GM12878 (cell line): ENCODE data around the gene GSX1.

Experiments
- EED ChIP-seq: sonication (generic); IDR thresholded peaks from 2 replicates; pipeline ENCODE4 v1.6.1; 2016; ENCODE audit warnings: antibody characterized with exemption, low read depth
- EP300 ChIP-seq, 2 experiments: fragments of 150-350 bp in 1 of 2; IDR thresholded peaks; 2 replicates each; pipeline ENCODE4 v1.6.1; 2011 to 2012; ENCODE audit warnings: low read depth in 2 of 2, low read length in 2 of 2, borderline replicate concordance in 1 of 2, improper control_type of control experiment in 1 of 2, inconsistent platforms in 1 of 2; ENCODE audit not compliant: control insufficient read depth in 1 of 2
- GABPA ChIP-seq: IDR thresholded peaks from 2 replicates; pipeline ENCODE4 v1.6.1; 2014; ENCODE audit warnings: antibody characterized with exemption, low read depth, mild to moderate bottlenecking, inconsistent platforms
- RAD51 ChIP-seq: fragments of 450-650 bp; IDR thresholded peaks from 2 replicates; pipeline ENCODE4 v1.6.1; 2016; ENCODE audit warnings: moderate library complexity, mild to moderate bottlenecking, inconsistent platforms
- ZZZ3 ChIP-seq: IDR thresholded peaks from 2 replicates; pipeline ENCODE4 v1.6.1; 2011; ENCODE audit warnings: low read depth; ENCODE audit not compliant: control insufficient read depth, insufficient read length
- TF ChIP-seq, protein P1 (sequence below), 3 experiments: IDR thresholded peaks in 2 of 3; conservative IDR thresholded peaks in 1 of 3; 2 replicates each; pipeline ENCODE4 v1.5.1; 2011; ENCODE audit warnings: low read depth in 3 of 3, low read length in 3 of 3, mild to moderate bottlenecking in 3 of 3, control low read depth in 2 of 3, moderate library complexity in 2 of 3, inconsistent platforms in 1 of 3, mixed read lengths in 1 of 3; ENCODE audit not compliant: control insufficient read depth in 2 of 3, insufficient read depth in 1 of 3; ENCODE audit errors: extremely low read depth in 1 of 3
- TF ChIP-seq, protein P2 (sequence below): fragments of 450-650 bp; IDR thresholded peaks from 2 replicates; pipeline ENCODE4 v1.6.1; 2017; ENCODE audit warnings: mild to moderate bottlenecking, low read depth, inconsistent platforms; ENCODE audit not compliant: poor library complexity, severe bottlenecking
- TF ChIP-seq, protein P3 (sequence below): IDR thresholded peaks from 2 replicates; pipeline ENCODE4 v1.6.1; 2012; ENCODE audit warnings: low read depth, low read length, improper control_type of control experiment

DNA sequence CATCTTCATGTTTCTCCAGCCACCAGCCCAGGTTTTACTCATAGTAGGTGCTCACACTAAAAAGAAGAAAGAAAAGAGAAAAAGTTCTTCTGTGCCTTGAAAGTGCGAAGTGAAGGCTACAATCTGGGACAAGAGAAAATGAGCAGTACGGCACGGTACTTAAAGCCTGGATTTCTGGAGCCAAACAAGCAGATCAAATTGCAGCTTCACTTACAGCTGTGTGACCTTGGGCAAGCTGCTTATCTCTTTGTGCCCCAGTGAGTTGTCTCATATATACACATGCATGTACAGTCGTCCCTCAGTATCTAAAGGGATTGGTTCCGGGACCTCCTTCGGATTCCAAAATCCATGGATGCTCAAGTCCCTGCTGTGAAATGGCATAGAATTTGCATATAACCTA lies 41.8 kb downstream of the GSX1 start:
- TF ChIP-seq RAD51 (no peak), EP300 (IDR thresholded peaks at IDR 0.05; ENCODE audit: borderline replicate concordance in 1 of 2, control insufficient read depth in 1 of 2, low read depth in 2 of 2, low read length in 2 of 2) (no peak), GABPA (no peak), EED (no peak), ZZZ3 (no peak)
- TF ChIP-seq, protein P1, sequence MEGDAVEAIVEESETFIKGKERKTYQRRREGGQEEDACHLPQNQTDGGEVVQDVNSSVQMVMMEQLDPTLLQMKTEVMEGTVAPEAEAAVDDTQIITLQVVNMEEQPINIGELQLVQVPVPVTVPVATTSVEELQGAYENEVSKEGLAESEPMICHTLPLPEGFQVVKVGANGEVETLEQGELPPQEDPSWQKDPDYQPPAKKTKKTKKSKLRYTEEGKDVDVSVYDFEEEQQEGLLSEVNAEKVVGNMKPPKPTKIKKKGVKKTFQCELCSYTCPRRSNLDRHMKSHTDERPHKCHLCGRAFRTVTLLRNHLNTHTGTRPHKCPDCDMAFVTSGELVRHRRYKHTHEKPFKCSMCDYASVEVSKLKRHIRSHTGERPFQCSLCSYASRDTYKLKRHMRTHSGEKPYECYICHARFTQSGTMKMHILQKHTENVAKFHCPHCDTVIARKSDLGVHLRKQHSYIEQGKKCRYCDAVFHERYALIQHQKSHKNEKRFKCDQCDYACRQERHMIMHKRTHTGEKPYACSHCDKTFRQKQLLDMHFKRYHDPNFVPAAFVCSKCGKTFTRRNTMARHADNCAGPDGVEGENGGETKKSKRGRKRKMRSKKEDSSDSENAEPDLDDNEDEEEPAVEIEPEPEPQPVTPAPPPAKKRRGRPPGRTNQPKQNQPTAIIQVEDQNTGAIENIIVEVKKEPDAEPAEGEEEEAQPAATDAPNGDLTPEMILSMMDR (IDR thresholded peaks at IDR 0.05 in 2 of 3, conservative IDR thresholded peaks at IDR 0.05 in 1 of 3; ENCODE audit: control insufficient read depth in 2 of 3, extremely low read depth in 1 of 3, insufficient read depth in 1 of 3, low read depth in 3 of 3, low read length in 3 of 3), result no peak
- TF ChIP-seq, protein P2, sequence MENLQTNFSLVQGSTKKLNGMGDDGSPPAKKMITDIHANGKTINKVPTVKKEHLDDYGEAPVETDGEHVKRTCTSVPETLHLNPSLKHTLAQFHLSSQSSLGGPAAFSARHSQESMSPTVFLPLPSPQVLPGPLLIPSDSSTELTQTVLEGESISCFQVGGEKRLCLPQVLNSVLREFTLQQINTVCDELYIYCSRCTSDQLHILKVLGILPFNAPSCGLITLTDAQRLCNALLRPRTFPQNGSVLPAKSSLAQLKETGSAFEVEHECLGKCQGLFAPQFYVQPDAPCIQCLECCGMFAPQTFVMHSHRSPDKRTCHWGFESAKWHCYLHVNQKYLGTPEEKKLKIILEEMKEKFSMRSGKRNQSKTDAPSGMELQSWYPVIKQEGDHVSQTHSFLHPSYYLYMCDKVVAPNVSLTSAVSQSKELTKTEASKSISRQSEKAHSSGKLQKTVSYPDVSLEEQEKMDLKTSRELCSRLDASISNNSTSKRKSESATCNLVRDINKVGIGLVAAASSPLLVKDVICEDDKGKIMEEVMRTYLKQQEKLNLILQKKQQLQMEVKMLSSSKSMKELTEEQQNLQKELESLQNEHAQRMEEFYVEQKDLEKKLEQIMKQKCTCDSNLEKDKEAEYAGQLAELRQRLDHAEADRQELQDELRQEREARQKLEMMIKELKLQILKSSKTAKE, result no peak
- TF ChIP-seq, protein P3, sequence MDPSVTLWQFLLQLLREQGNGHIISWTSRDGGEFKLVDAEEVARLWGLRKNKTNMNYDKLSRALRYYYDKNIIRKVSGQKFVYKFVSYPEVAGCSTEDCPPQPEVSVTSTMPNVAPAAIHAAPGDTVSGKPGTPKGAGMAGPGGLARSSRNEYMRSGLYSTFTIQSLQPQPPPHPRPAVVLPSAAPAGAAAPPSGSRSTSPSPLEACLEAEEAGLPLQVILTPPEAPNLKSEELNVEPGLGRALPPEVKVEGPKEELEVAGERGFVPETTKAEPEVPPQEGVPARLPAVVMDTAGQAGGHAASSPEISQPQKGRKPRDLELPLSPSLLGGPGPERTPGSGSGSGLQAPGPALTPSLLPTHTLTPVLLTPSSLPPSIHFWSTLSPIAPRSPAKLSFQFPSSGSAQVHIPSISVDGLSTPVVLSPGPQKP, result no peak
